Raji (cell line): ENCODE results near the gene NTPCR.
A peak's percentile ranks its signal among the peaks of the same experiment; 100 is the strongest.

Experiments used
- POLR2A ChIP-seq: IDR thresholded peaks from 2 replicates; pipeline ENCODE4 v1.6.1; 2011; ENCODE audit warnings: low read depth, low read length, control low read depth; ENCODE audit not compliant: insufficient read depth

NTPCR gene

DNA sequence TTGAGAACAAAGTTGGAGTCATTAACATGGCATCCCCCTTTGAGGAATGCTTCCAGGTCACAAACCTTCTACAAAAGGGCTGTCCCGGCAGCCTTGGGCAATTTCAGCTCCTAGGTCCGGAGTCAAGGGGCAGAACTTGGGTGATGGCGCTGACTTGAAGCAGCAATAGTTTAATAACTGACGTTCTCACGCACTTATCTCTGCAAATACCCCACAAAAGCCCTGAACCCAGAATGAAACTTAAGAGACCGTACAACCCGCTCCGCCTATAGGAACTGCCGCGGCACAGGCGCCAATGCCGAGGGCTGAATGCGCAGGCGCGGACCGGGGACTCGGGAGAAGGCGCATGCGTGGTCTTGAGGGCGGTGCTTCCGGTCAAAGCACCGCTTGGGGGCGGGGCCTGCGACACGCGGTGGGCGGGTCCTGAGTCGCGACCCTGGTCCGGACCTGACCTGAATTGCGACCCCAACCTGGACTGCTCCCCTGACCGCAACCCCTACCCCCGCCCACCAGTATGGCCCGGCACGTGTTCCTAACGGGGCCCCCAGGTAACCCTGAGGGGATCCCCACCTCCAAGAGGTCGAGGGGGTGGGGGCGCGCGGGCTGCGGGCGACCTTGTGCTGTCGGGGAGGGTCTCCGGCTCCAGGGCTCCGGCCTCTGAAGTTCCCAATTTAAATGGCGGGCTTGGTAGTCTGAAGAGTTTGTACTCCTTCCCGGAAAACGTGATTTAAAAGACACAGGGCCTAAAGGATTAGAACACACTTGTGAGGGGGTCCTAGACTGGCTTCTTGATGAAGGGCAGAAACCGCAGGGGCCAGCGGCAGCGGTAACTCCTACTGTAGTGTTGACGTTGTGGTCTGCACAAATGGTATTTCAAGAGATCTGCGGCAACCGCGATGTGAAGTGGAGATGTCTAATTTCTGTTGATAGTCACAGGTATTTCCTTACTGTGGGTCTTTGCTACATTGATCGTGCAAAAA, at the start of gene NTPCR:
TSS of gene NTPCR (plus strand) at position 415 of the 980 bp plus-strand sequence. CDS start at position 515, 100 bp downstream.
- peak; percentile 74 for TF ChIP-seq POLR2A

DNA sequence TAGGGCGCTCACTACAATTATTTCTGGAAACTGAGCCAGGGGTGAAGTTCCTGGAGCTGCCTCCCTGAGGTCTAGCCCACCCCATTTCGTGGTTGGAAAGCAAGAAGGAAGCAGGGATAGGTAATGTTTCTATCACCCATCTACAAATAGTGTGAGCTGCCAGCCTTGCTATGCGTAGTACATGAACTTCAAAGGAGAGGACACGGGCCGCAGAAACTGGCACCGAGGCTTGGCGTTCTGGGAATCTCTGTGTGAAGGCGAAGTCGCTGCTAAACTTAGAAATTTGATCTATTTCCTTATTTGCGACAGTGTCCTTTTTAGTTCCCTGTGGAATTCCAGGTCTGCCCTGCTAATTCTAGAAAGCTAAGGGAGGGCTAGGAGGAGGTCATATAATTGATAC, 49.6 kb upstream of the NTPCR start:
- TF ChIP-seq POLR2A: no peak

GRCh38 chr1:232901255-232901654, 49.2 kb upstream of the NTPCR start:
- no peak for TF ChIP-seq POLR2A

- no peak for TF ChIP-seq POLR2A
These were observed 47.5 kb upstream of the NTPCR start for GRCh38 chr1:232902774-232903350.

- no peak for TF ChIP-seq POLR2A
These were observed 46.3 kb upstream of the NTPCR start for GRCh38 chr1:232904131-232904530.

DNA sequence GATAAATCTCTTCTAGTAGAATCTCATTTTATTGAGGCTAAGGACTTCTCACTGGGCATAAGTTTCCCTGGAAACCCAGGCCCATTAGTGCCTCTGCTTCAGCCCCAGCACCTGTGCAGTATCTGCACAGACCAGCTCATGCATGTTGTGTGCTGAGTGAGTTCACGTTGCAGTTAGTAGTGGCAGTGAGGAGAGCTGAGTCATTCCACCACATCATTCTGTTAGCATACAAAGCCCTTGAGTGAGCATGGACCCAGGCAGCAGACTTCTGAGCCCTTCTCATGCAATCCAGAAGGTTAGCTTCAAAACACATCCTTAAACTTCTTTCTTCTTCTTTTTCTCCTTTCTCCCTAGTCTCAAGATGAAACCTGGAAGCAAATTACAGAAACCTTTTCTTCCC, 45.8 kb upstream of the NTPCR start:
- no peak for TF ChIP-seq POLR2A

DNA sequence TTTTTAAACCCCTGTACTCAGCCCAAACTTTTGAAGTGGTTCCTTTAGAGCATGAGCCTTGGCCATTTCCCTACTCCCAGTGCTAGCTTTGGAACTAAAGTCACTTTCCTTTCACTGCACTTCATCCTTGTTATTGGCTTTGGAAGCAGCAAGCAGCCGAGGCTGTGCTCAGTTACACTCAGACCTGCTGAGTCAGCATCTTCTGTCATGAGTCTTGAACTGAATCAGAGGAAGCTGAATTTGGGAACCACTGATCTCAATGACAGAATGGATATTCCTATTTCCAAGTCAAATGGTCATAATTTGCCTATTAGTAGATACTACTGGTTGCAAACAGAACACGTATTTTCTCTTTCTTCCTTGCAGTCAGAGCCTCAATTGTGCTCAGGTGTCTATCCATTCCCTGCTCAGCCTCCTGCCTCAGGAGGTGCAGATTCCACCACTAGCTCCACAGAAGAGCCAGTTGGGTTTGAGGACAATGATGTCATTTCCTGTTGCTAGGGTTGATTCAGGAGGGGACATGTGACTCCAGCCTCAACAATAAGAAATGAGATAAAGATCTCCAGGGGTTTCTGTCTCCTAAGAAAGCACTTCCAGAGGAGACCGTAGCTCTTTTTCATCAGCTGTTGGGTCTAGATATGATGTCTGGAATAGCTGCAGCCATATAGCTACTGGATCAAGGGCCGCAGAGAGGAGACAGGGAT, 44.9 kb upstream of the NTPCR start:
- no peak for TF ChIP-seq POLR2A

DNA sequence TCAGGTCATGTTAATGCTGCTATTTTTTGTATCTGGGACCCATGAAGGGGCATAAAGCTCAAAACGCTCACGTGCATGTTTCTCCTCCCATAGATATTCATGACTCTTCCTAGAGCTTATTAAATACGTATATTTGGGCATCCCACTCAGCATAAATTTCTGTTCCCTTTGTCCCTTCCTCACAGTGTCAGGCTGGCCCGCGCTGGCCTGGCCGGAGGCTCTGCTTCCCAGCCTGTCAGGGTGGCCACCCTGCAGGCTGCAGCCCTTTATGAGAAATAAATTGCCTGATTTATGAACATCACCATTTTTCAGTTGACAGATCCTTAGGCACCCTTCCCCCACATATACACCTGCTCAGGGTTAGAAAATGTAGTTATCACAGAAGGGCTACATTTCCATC, 44.0 kb upstream of the NTPCR start:
- TF ChIP-seq POLR2A: no peak

DNA sequence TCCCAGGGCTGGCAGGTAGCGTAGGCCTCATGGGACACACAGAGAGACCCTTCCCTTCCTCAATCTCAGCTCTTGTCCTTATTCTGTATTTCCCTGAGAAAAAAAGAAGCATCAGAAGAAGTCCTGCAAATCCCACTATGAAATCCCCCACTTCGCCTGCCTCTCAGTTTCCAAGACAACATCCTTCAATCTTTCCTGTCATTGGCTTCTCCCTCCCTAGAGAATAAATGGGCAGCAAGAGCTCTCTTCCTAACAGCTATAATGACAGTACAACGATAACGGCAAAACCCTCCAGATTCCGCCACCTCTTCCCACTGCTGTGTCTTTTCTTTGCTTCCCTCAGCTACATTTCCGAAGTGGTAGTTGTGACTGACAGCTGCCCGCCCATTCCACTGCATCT, 41.6 kb upstream of the NTPCR start:
- no peak for TF ChIP-seq POLR2A

GRCh38 chr1:232909752-232910151, 40.7 kb upstream of the NTPCR start:
- TF ChIP-seq POLR2A: no peak

GRCh38 chr1:232911027-232911599, 39.3 kb upstream of the NTPCR start:
- no peak for TF ChIP-seq POLR2A

GRCh38 chr1:232912845-232913580, 37.4 kb upstream of the NTPCR start:
- TF ChIP-seq POLR2A: no peak

DNA sequence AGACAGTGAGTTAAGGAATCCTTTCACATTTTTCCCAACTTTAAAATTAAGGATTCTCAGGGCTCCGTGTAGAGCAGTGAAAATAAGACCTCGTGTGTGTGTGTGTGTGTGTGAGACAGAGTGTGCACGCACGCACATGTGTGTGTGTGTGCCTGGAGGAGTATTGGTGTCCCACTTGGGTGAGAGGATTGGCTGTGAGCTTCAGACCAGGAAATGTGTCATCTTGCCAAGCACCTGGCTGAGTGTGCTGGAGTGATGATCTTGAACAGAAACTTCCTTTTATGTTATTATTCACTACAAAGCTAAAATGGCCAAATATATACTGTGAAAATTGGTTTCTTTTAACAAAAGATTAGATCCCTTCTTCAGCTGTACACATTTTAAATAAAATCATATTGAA, 35.2 kb upstream of the NTPCR start:
- TF ChIP-seq POLR2A: no peak

DNA sequence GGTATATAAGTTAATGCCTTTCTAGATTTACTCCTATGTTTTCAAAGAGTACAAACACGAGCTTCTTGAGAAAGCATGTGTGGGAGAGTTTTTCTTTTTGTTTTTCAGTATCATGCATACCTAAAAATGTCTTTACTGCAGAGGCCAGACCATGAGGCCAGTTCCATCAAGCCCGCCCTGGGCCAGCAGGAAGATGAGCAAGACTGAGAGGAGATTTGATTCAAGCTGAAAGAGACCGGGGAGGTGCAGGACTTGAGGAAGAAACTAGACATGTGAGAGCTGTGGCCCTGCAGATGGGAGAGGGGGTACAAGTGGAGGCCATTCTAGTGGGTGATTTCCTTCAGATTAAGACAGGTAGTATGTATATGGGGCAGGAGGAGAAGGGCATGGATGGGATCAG, 33.4 kb upstream of the NTPCR start:
- no peak for TF ChIP-seq POLR2A

GRCh38 chr1:232921381-232921780, 29.0 kb upstream of the NTPCR start:
- no peak for TF ChIP-seq POLR2A
